Epithelial cell of esophagus (primary cell): ENCODE measurements around the gene GPNMB.

ENCODE experiments used
- DNase-seq: peaks from one replicate; pipeline ENCODE4 v3.0.0; 2010; ENCODE audit warnings: low read depth
- H3K4me3 ChIP-seq: 2 replicates; pipeline ENCODE4 v1.5.1; 2011; ENCODE audit warnings: mild to moderate bottlenecking, low read length, control low read depth
- TF ChIP-seq, protein P1 (sequence below): IDR thresholded peaks from 2 replicates; pipeline ENCODE4 v1.5.1; 2011; ENCODE audit warnings: low read depth, mild to moderate bottlenecking, low read length, control low read depth, inconsistent platforms; ENCODE audit not compliant: insufficient read depth; ENCODE audit errors: missing control alignments

GPNMB gene

DNA sequence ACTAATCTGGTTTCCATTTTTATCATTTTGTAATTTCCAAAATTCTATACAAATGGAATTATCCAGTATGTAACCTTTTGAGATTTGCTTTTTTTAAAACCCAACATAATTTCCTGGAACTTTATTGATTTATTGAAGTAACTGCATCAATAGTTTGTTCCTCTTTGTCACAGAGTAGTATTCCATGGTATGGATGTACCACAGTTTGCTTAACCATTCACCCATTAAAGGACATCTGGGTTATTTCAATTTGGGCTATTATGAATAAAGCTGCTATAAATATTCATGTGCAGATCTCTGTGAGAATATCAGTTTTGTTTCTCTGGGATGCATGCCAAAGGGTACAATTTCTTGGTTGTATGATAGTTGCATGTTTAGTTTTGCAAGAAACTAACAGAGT lies 2.9 kb downstream of the GPNMB start:
- H3K4me3 ChIP-seq, result no peak overlapping the region
- no peak for DNase-seq
- TF ChIP-seq, protein P1, sequence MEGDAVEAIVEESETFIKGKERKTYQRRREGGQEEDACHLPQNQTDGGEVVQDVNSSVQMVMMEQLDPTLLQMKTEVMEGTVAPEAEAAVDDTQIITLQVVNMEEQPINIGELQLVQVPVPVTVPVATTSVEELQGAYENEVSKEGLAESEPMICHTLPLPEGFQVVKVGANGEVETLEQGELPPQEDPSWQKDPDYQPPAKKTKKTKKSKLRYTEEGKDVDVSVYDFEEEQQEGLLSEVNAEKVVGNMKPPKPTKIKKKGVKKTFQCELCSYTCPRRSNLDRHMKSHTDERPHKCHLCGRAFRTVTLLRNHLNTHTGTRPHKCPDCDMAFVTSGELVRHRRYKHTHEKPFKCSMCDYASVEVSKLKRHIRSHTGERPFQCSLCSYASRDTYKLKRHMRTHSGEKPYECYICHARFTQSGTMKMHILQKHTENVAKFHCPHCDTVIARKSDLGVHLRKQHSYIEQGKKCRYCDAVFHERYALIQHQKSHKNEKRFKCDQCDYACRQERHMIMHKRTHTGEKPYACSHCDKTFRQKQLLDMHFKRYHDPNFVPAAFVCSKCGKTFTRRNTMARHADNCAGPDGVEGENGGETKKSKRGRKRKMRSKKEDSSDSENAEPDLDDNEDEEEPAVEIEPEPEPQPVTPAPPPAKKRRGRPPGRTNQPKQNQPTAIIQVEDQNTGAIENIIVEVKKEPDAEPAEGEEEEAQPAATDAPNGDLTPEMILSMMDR, result no peak

DNA sequence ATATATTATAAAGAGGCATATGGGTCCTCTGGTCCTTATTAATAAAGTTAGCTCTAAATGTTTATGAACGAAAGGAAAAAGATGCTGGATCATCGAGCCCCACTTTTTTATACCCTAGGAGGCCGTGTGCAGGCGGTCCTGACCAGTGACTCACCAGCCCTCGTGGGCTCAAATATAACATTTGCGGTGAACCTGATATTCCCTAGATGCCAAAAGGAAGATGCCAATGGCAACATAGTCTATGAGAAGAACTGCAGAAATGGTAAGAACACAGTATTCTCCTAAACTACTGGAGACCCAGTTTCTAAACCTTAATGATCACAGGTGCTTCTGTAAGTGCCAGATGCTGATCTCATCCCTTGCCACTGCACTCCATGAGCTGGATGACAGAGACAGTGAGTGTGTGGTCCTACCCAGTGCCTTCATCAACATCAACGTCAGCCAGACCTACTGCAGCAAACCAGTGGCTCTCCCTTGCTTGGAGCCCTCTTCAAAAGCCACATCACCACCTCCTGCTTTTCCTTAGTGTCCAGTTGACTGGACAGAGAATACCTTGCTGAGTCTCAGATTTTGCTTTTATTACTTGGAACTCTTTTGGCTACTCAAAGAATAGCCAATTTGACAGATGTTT lies 7.6 kb downstream of the GPNMB start:
- TF ChIP-seq, protein P1, result no peak
- H3K4me3 ChIP-seq, result no peak overlapping the region
- no peak for DNase-seq

DNA sequence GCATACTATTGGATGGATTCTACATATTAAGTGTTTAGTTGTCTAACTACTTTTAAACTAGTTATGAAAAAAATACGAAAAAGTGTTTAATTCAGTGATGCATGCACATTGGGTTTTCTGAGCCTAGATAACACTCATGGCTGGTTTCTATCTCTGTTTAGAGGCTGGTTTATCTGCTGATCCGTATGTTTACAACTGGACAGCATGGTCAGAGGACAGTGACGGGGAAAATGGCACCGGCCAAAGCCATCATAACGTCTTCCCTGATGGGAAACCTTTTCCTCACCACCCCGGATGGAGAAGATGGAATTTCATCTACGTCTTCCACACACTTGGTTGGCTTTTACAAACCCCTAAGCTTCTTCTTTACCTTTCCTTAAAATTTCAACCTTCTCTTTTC lies 10.2 kb downstream of the GPNMB start:
- TF ChIP-seq, protein P1, result no peak
- H3K4me3 ChIP-seq, result no peak overlapping the region
- no peak for DNase-seq

DNA sequence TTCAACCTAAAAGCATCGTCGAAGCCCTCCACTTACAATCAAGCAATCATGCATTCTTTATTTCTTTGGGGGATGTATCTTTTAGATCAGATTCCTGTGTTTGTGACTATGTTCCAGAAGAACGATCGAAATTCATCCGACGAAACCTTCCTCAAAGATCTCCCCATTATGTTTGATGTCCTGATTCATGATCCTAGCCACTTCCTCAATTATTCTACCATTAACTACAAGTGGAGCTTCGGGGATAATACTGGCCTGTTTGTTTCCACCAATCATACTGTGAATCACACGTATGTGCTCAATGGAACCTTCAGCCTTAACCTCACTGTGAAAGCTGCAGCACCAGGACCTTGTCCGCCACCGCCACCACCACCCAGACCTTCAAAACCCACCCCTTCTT lies 13.8 kb downstream of the GPNMB start:
- H3K4me3 ChIP-seq, result no peak overlapping the region
- no peak for DNase-seq
- TF ChIP-seq, protein P1, result no peak

DNA sequence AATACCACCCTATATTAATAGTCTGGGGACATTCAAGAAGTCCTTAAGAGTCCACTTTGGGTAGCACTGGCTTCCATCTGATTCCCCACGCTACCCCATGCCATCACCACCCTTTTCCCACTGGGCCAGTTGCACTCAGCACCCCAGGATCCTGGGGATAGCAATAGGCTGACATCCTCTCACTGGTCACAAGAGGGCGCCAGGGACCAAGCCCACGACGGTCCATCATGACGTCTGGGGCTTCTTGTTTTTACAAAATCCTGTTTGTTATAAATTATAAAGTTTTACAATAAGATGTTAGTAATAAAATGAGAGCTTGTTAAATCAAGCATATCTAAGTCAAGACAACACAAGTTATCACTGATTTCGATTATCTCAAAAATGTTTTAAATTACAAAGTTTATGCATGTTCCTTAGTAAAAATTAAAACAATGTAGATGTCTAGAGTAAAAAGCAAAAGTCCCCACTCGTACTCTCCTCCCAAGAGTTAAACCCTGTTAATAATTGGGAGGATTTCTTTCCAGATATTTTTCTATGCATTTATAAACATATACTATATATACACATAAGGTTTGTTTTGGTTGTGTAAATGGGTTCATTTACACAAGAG lies 15.4 kb downstream of the GPNMB start:
- DNase-seq, result peak; percentile 71
- TF ChIP-seq, protein P1, result peak; percentile 96
- no peak overlapping the region for H3K4me3 ChIP-seq

DNA sequence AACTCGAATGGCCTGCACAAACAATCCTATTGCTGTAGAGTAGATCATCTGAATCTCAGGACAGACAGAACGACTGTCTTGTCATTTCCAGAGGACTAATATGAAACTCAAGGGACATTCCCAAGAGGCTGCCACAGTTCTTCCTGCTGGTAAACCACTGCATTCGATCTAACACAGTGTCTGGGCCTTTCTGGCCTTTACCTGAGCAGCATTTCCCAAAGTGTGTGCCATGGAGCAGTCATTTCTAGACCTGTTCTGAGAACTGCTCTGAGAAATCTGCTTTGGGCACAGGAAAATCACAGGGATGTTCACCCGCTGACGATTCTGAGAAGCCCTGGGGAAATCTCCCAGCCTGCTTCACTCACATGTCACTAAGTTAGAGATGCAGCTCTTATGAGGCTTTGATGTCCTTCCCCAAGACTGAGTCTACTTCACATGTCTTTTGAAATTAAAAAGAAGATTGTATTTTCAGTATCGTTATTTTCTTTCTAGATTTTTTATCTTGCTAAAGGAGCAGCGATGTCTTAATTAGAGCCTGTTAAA lies 18.4 kb downstream of the GPNMB start:
- H3K4me3 ChIP-seq, result no peak overlapping the region
- TF ChIP-seq, protein P1, result no peak
- no peak for DNase-seq
